SK-N-SH (cell line): ENCODE results near the gene SMIM8. TPM values are rescaled to one million over a fixed set of nuclear protein-coding genes. Genes with fewer than 3 reads are reported as not detected.

Experiments
- CTCF ChIA-PET: fragments of 300-600, 350-600 bp; formaldehyde crosslinking; extraction: SDS; loops from one replicate; lab custom pipeline; 2021; lab: Yijun Ruan, JAX
- POLR2A ChIA-PET: fragments of 350-600 bp; sonication (Branson Sonifier 250); formaldehyde crosslinking; extraction: SDS; loops from one replicate; lab custom pipeline; 2020; ENCODE audit warnings: antibody characterized with exemption, inconsistent platforms; lab: Yijun Ruan, JAX
- DNase-seq: peaks from one replicate; pipeline ENCODE4 v3.0.0; 2012
- H2AFZ ChIP-seq: fragments of 200-600 bp; sonication (generic); 2 replicates; pipeline ENCODE4 v1.8.1; 2016; ENCODE audit warnings: antibody characterized with exemption, mild to moderate bottlenecking, low read depth
- H3F3A ChIP-seq: fragments of 200-600 bp; sonication (generic); replicated peaks from 2 replicates; pipeline ENCODE3; 2016; ENCODE audit warnings: antibody characterized with exemption, mild to moderate bottlenecking; ENCODE audit not compliant: insufficient read depth
- H3K27ac ChIP-seq, 2 experiments: fragments of 200-500 bp in 1 of 2; fragments of 200-600 bp in 1 of 2; sonication (Bioruptor generic) in 1 of 2; sonication (generic), shearing (Covaris generic) in 1 of 2; 2 replicates each; pipeline versions ENCODE4 v1.5.1 to v1.6.1; 2014 to 2016; ENCODE audit warnings: low read depth in 2 of 2, inconsistent platforms in 1 of 2, low read length in 1 of 2, mild to moderate bottlenecking in 1 of 2, mixed read lengths in 1 of 2
- H3K27me3 ChIP-seq: fragments of 200-600 bp; sonication (generic), shearing (Covaris generic); 2 replicates; pipeline ENCODE4 v1.6.1; 2016; ENCODE audit warnings: mixed run types; ENCODE audit not compliant: insufficient read depth
- H3K36me3 ChIP-seq, 2 experiments: fragments of 200-500 bp in 1 of 2; fragments of 200-600 bp in 1 of 2; sonication (Bioruptor generic) in 1 of 2; sonication (generic) in 1 of 2; replicated peaks in 1 of 2; 2 replicates each; pipeline versions ENCODE3 to v1.5.1; 2014 to 2016; ENCODE audit warnings: low read length in 1 of 2, mild to moderate bottlenecking in 1 of 2; ENCODE audit not compliant: insufficient read depth in 2 of 2, control insufficient read depth in 1 of 2
- H3K4me1 ChIP-seq, 2 experiments: fragments of 200-500 bp in 1 of 2; fragments of 200-600 bp in 1 of 2; sonication (Bioruptor generic) in 1 of 2; sonication (generic), shearing (Covaris generic) in 1 of 2; 2 replicates each; pipeline versions ENCODE4 v1.5.1 to v1.6.1; 2014 to 2016; ENCODE audit warnings: low read depth in 1 of 2, low read length in 1 of 2, mixed run types in 1 of 2; ENCODE audit not compliant: insufficient read depth in 2 of 2, control insufficient read depth in 1 of 2
- H3K4me2 ChIP-seq: fragments of 200-600 bp; sonication (generic), shearing (Covaris generic); 2 replicates; pipeline ENCODE4 v1.6.1; 2017; ENCODE audit warnings: mixed run types
- H3K4me3 ChIP-seq, 2 experiments: fragments of 200-500 bp in 1 of 2; fragments of 200-600 bp in 1 of 2; sonication (Bioruptor generic) in 1 of 2; sonication (generic), shearing (Covaris generic) in 1 of 2; 2 replicates each; pipeline versions ENCODE4 v1.5.1 to v1.8.1; 2014 to 2016; ENCODE audit warnings: low read depth in 2 of 2, inconsistent platforms in 1 of 2, low read length in 1 of 2, mild to moderate bottlenecking in 1 of 2, mixed read lengths in 1 of 2, moderate library complexity in 1 of 2
- H3K79me2 ChIP-seq: fragments of 200-600 bp; sonication (generic); 2 replicates; pipeline ENCODE4 v1.8.1; 2017; ENCODE audit warnings: mild to moderate bottlenecking; ENCODE audit not compliant: insufficient read depth
- H3K9ac ChIP-seq: fragments of 200-600 bp; sonication (generic); 2 replicates; pipeline ENCODE4 v1.6.1; 2017; ENCODE audit warnings: mixed run types
- H3K9me2 ChIP-seq: fragments of 200-600 bp; sonication (generic); 2 replicates; pipeline ENCODE4 v1.6.1; 2017; ENCODE audit warnings: mixed run types
- H3K9me3 ChIP-seq: fragments of 200-600 bp; sonication (generic); 2 replicates; pipeline ENCODE4 v1.6.1; 2017; ENCODE audit warnings: mixed run types, mild to moderate bottlenecking, moderate library complexity
- H4K20me1 ChIP-seq: fragments of 200-600 bp; sonication (generic); 2 replicates; pipeline ENCODE4 v1.6.1; 2017; ENCODE audit warnings: mild to moderate bottlenecking, mixed run types; ENCODE audit not compliant: insufficient read depth
- CTCF ChIP-seq: fragments of 200-600 bp; sonication (generic); IDR thresholded peaks from 2 replicates; pipeline ENCODE4 v1.6.1; 2017; ENCODE audit warnings: antibody characterized with exemption, mild to moderate bottlenecking, moderate library complexity
- ELF1 ChIP-seq: IDR thresholded peaks from 2 replicates; pipeline ENCODE4 v1.4.0; 2012
- EP300 ChIP-seq, 2 experiments: IDR thresholded peaks; 2 replicates each; pipeline versions ENCODE4 v1.4.0 to v1.6.1; 2012; ENCODE audit warnings: borderline replicate concordance in 1 of 2, low read depth in 1 of 2, low read length in 1 of 2
- EZH2phosphoT487 ChIP-seq: fragments of 200-600 bp; sonication (generic); IDR thresholded peaks from 2 replicates; pipeline ENCODE4 v1.6.1; 2017; ENCODE audit warnings: low read depth, mixed run types, mild to moderate bottlenecking, antibody characterized with exemption, moderate library complexity, borderline replicate concordance
- FOSL2 ChIP-seq: IDR thresholded peaks from 2 replicates; pipeline ENCODE4 v1.4.0; 2012; ENCODE audit warnings: low read depth, mild to moderate bottlenecking, moderate library complexity, borderline replicate concordance
- FOXM1 ChIP-seq: IDR thresholded peaks from 2 replicates; pipeline ENCODE4 v1.4.0; 2012; ENCODE audit warnings: low read depth, mild to moderate bottlenecking
- GABPA ChIP-seq: IDR thresholded peaks from 2 replicates; pipeline ENCODE4 v1.4.0; 2012; ENCODE audit warnings: low read depth, mild to moderate bottlenecking
- GATA2 ChIP-seq: sonication (generic); formaldehyde crosslinking; IDR thresholded peaks from 2 replicates; pipeline ENCODE4 v1.5.0; 2020; ENCODE audit warnings: mild to moderate bottlenecking, missing genetic modification reagents
- MAX ChIP-seq: IDR thresholded peaks from 2 replicates; pipeline ENCODE4 v1.4.0; 2012; ENCODE audit warnings: low read depth
- NRF1 ChIP-seq: IDR thresholded peaks from 2 replicates; pipeline ENCODE4 v1.6.1; 2012; ENCODE audit warnings: low read depth, mild to moderate bottlenecking, low read length
- POLR2AphosphoS5 ChIP-seq: IDR thresholded peaks from 2 replicates; pipeline ENCODE4 v1.6.1; 2012; ENCODE audit warnings: low read depth, low read length
- RAD21 ChIP-seq: IDR thresholded peaks from 2 replicates; pipeline ENCODE4 v1.6.1; 2012; ENCODE audit warnings: mild to moderate bottlenecking, low read length
- RCOR1 ChIP-seq: fragments of 150-350 bp; IDR thresholded peaks from 2 replicates; pipeline ENCODE4 v1.6.1; 2017; ENCODE audit warnings: antibody characterized with exemption, low read length
- RFX5 ChIP-seq: IDR thresholded peaks from 2 replicates; pipeline ENCODE4 v1.6.1; 2012; ENCODE audit warnings: mild to moderate bottlenecking, improper control_type of control experiment, low read length
- RXRA ChIP-seq: IDR thresholded peaks from 2 replicates; pipeline ENCODE4 v1.4.0; 2012; ENCODE audit warnings: low read depth, mild to moderate bottlenecking, borderline replicate concordance
- SMC3 ChIP-seq: IDR thresholded peaks from 2 replicates; pipeline ENCODE4 v1.6.1; 2012; ENCODE audit warnings: low read depth, low read length, improper control_type of control experiment
- TAF1 ChIP-seq: IDR thresholded peaks from 2 replicates; pipeline ENCODE4 v1.6.1; 2012; ENCODE audit warnings: low read depth, mild to moderate bottlenecking, low read length, moderate library complexity, borderline replicate concordance
- TCF12 ChIP-seq: IDR thresholded peaks from 2 replicates; pipeline ENCODE4 v1.4.0; 2012
- USF2 ChIP-seq: fragments of 150-350 bp; IDR thresholded peaks from 2 replicates; pipeline ENCODE4 v1.6.1; 2017; ENCODE audit warnings: antibody characterized with exemption, low read length, low read depth, borderline replicate concordance
- YY1 ChIP-seq: IDR thresholded peaks from 2 replicates; pipeline ENCODE4 v1.4.0; 2012; ENCODE audit warnings: low read depth, mild to moderate bottlenecking
- WGBS: methylation state at CpG from one replicate; pipeline ENCODE4 v1.1.6; 2017; ENCODE audit warnings: low lambda C conversion rate; 5-methylcytosine and 5-hydroxymethylcytosine counted together
- polyA plus RNA-seq, 3 experiments: library from polyadenylated mRNA; depleted of rRNA; stranded (reverse); fragments of >200 nt; gene quantifications; 2 replicates each; pipeline ENCODE4 v1.2.3, GENCODE V29; 2012

The SMIM8 gene
- polyA plus RNA-seq, 1 of the 3 experiments (the other 2 are of a cell fraction) = 1.6 TPM

GRCh38 chr6:87342829-87343228 is 20.4 kb downstream of the SMIM8 start:
- POLR2A ChIA-PET = no interaction called here
- Histone ChIP-seq H3K4me3 (no peak overlapping the region), H4K20me1 (no peaks in the 10 kb centered on the region), H3K9ac (no peak overlapping the region), H3K9me3 (no peaks in the 10 kb centered on the region), H3K36me3 (peaks cover 0 to 6% of the 10 kb centered on the region in 2 experiments), H3K4me2 (no peak overlapping the region), H3K79me2 (no peaks in the 10 kb centered on the region), H2AFZ (no peak overlapping the region), H3K4me1 (no peaks in the 10 kb centered on the region), H3K27ac (no peak overlapping the region), H3K9me2 (no peaks in the 10 kb centered on the region), H3K27me3 (no peaks in the 10 kb centered on the region), H3F3A (no peaks in the 10 kb centered on the region)
- no peak for DNase-seq
- TF ChIP-seq YY1 = no peak
- TF ChIP-seq USF2 = no peak
- no peak for TF ChIP-seq SMC3
- CTCF ChIA-PET = interaction anchor here (2.7 kb wide), 1 partner anchor 20 kb away, joined by 13 read pairs; the partner anchor contains the start of gene SMIM8

- CTCF ChIA-PET = interaction anchor here (1.2 to 1.7 kb wide), 2 partner anchors 23 to 43 kb away, joined by 3 to 5 read pairs; no protein-coding TSS in a partner anchor
- 84% methylated on average over 2 of the region's 2 CpGs for WGBS
- Histone ChIP-seq H3K4me2 (no peak within 1 kb of the TSS), H3K79me2 (no peaks in the 10 kb centered on the region), H3K9me2 (no peaks in the 10 kb centered on the region), H3K4me3 (no peak within 1 kb of the TSS), H4K20me1 (no peaks in the 10 kb centered on the region), H3K9ac (no peak within 1 kb of the TSS), H3K27ac (no peak within 1 kb of the TSS), H3K36me3 (peaks cover 0 to 6% of the 10 kb centered on the region in 2 experiments), H3K27me3 (no peaks in the 10 kb centered on the region), H3K4me1 (no peaks in the 10 kb centered on the region), H3F3A (no peaks in the 10 kb centered on the region), H3K9me3 (no peaks in the 10 kb centered on the region), H2AFZ (no peak within 1 kb of the TSS)
- POLR2A ChIA-PET = no interaction called here
- TF ChIP-seq RFX5 (no peak), FOXM1 (no peak), RCOR1 (no peak), USF2 (no peak), ELF1 (no peak), MAX (no peak), RAD21 (no peak), CTCF (no peak), GATA2 (CRISPR knock-in tag) (no peak), EP300 (IDR thresholded peaks at IDR 0.05; ENCODE audit: borderline replicate concordance in 1 of 2, low read depth in 1 of 2, low read length in 1 of 2) (no peak), TCF12 (no peak), NRF1 (no peak), TAF1 (no peak), FOSL2 (no peak), EZH2phosphoT487 (no peak), GABPA (no peak), POLR2AphosphoS5 (no peak), RXRA (no peak)
- no peak for DNase-seq
These were observed 22.3 kb downstream of the SMIM8 start, which contains the start of gene C6orf163 for GRCh38 chr6:87344731-87345130. Gene C6orf163 (plus strand): TSS chr6:87344813. CDS start chr6:87345100, 287 bp downstream.
